ENCODE results near the gene NPIPB6.

Gene NPIPB6

DNA sequence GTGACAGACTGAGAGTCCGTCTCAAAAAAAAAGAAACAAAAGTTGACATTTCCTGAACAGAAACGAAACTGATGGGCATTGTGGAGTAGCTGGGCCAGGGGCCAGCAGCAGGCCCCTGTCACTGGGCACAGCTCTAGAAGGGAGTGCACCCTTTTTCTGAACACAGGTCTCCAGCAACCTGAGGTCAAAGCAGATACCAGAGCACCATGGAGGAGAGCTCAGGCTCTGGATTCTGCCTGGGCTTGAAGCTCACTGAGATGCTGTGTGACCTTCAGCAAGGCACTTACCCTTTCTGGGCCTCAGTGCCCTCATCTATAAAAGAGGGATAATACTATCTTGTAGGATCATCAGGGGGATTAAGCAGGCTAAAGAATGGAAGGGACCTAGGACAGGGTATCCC is 66.0 kb downstream of the NPIPB6 start:
- DNase-seq: no peak

- no peak for DNase-seq
Measured at GRCh38 chr16:28295276-28295675, 68.0 kb downstream of the NPIPB6 start.

DNA sequence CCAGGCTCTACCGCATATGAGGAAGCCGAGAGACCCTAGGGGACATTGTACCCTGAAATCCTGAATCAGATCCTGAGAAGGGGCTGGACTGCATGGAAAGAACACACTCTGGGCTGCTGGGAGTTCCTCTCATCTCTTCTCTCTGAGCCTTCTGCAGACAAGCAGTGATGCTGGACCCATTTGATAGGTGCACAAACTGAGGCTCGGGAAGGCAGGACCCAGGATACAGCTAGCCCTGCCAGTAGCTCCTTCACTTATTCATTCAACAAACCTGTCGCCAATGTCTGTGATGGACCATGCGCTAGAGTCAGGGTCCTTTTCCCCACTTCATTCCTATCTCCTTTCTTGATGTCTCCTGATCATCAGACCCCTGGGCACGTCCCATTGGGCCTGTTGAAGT is 69.1 kb downstream of the NPIPB6 start:
- no peak for DNase-seq

GRCh38 chr16:28293601-28293960 is 69.7 kb downstream of the NPIPB6 start:
- no peak for DNase-seq

DNA sequence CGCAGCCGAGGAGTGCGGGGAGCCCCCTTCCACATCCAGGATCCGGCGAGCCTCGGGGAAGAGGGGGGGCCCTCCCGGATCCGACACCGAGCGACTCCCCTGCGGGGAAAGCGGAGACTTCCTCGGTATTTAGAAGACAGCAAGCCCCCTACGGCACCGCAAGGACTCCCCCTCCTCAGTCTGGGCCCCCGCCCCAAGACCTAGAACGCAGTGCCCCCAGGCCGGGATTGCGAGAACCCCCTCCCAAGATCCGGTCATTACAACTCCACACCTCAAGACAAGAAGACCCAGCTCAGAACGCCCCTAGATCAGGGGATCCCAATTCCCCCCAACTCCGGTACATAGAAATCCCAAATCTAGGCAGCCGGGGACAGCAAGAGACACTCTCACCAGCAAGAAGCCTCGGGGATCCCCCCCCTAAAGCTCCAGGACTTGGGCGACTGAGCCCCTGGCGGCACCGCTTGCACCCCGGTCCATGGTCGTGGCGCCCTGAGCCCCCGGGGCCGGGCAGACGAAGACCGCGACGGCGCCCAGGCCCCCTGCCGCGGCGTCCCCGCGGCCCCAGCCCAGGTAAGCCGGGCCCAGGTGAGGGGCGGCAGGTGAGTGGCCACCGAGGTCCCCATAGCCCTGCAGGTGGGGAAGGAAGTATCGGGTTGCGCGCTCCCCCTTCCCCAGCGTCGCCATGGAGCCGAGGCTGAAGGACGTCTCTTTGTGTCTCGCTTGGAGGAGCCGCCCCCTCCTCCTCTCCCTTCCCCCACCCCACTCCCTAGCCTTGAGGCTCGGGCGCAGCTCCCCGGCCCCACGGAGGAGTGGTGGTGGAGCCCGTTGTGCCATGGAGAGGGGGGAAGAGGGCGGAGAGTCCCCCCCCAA is 70.3 kb downstream of the NPIPB6 start:
- no peak for DNase-seq

All from NCI-H1694 treated with DMSO at 0.1 percent for 48 hours (cell line).